ENCODE data around the gene C2CD2L. TPM values are rescaled to one million over a fixed set of nuclear protein-coding genes. Genes with fewer than 3 reads are reported as not detected.

Gene C2CD2L
- total and polyA plus RNA-seq, 10 of the 15 experiments (the other 5 are each of a cell fraction or from before 2014, with no cell fraction given): 0.21 to 9.6 (median 5.1) TPM

- no peak for FAIRE-seq
- intact Hi-C loops (cut with micrococcal nuclease; ENCODE audit: unreplicated experiment): no loop called here
Measured at GRCh38 chr11:119156496-119156895, 49.4 kb downstream of the C2CD2L start.

DNA sequence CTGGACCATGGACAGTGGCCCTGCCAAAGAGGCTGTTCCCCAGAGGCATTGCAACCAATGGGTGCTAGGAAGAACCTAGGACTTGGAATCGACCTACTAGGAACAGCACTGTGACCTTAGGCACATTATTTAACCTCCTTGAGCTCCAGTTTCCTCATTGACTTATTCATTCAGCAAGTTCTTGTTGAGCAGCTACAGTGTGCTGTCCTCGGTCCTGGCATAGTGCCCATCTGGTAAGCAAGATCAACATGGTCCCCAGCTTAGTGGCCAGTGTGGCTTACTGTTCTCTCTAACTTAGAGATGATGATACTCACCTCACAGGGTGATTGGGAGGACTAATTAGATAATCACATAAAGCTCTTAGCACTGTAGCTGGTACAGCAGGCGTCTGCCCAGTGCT is 49.9 kb downstream of the C2CD2L start:
- no TSS peak for BruUV-seq (replicated peaks)

More at GRCh38 chr11:119156496-119156895, 49.4 kb downstream of the C2CD2L start:
- DNase-seq (ENCODE audit: low read depth, low spot score): no peak
- no peak overlapping the region for H2AFZ ChIP-seq (ENCODE audit: control insufficient read depth, low read depth, low read length)
- RAD21 ChIA-PET (ENCODE audit: unreplicated experiment): interaction anchor here (1.4 kb wide), 1 partner anchor 54 kb away, joined by 3 read pairs; the partner anchor contains the start of gene DPAGT1
- in situ Hi-C loops (cut with MboI): no loop called here
- H3K4me1 ChIP-seq (ENCODE audit: control insufficient read depth, insufficient read depth, low read length): no peaks in the 10 kb centered on the region
- no peak overlapping the region for H3K4me2 ChIP-seq (ENCODE audit: control insufficient read depth, insufficient read depth)
- H3K4me3 ChIP-seq: no peak overlapping the region
- H3K27ac ChIP-seq (ENCODE audit: control insufficient read depth, insufficient read depth): no peak overlapping the region
- BruUV-seq (replicated peaks): no TSS peak
- CTCF ChIA-PET: interaction anchor here (1.4 to 1.7 kb wide), 3 partner anchors 11 to 14 kb away, joined by 3 to 4 read pairs (median 3); partner anchors contain the start of gene NLRX1
- no peak overlapping the region for H3K9ac ChIP-seq (ENCODE audit: control insufficient read depth, insufficient read depth, low read length)
- peaks cover 0 to 2% of the 10 kb centered on the region in 2 experiments; a peak in 1 of 4 replicates for H3K27me3 ChIP-seq (replicated peaks in 1 of 2; ENCODE audit: control insufficient read depth in 2 of 2, insufficient read depth in 2 of 2, low read length in 1 of 2)
- no peak for ATAC-seq
- POLR2A ChIA-PET: no interaction called here
- H3K36me3 ChIP-seq (ENCODE audit: control insufficient read depth in 2 of 2, insufficient read depth in 2 of 2, low read length in 1 of 2): no peaks in the 10 kb centered on the region
- no peaks in the 10 kb centered on the region for H3K79me2 ChIP-seq (ENCODE audit: control insufficient read depth, insufficient read depth, low read length)
- SMC1A ChIA-PET (ENCODE audit: uncharacterized antibody, unreplicated experiment): interaction anchor here (1.0 kb wide), 1 partner anchor 40 kb away, joined by 3 read pairs; no protein-coding TSS in a partner anchor
- TF ChIP-seq RELA (IDR thresholded peaks at IDR 0.05; ENCODE audit: borderline replicate concordance, partially characterized antibody): no peak
- TF ChIP-seq TAF1 (IDR thresholded peaks at IDR 0.05; ENCODE audit: borderline replicate concordance, low read depth, low read length): no peak
- TF ChIP-seq IKZF1 (conservative IDR thresholded peaks at IDR 0.05): no peak
- TF ChIP-seq CHD2 (IDR thresholded peaks at IDR 0.05; ENCODE audit: borderline replicate concordance, low read depth, low read length): no peak
- TF ChIP-seq NFYB (IDR thresholded peaks at IDR 0.05; ENCODE audit: insufficient read depth, low read depth, low read length): no peak
- no peak for TF ChIP-seq PAX5 (IDR thresholded peaks at IDR 0.05; ENCODE audit: borderline replicate concordance, low read depth, low read length)
- no peaks in the 10 kb centered on the region for H4K20me1 ChIP-seq (ENCODE audit: control insufficient read depth, insufficient read depth)
- 56% methylated on average over 10 of the region's 10 CpGs for WGBS (ENCODE audit: insufficient coverage, insufficient replicate concordance, low lambda C conversion rate, missing lambda C conversion rate)
- H3K9me3 ChIP-seq (replicated peaks; ENCODE audit: control insufficient read depth, insufficient read depth, low read length): no peaks in the 10 kb centered on the region

More for the DNA sequence above, 49.9 kb downstream of the C2CD2L start:
- RAD21 ChIA-PET (ENCODE audit: unreplicated experiment): interaction anchor here (1.4 kb wide), 1 partner anchor 55 kb away, joined by 3 read pairs; the partner anchor contains the start of gene DPAGT1
- TF ChIP-seq REST (IDR thresholded peaks at IDR 0.05; ENCODE audit: low read depth, low read length) (peak; percentile 7; the same call in 1 of the 2 replicates), TCF7 (IDR thresholded peaks at IDR 0.05; ENCODE audit: borderline replicate concordance) (no peak)
- no peak overlapping the region for H3K9ac ChIP-seq (ENCODE audit: control insufficient read depth, insufficient read depth, low read length)
- no peak overlapping the region for H3K27ac ChIP-seq (ENCODE audit: control insufficient read depth, insufficient read depth)
- H3K27me3 ChIP-seq (replicated peaks in 1 of 2; ENCODE audit: control insufficient read depth in 2 of 2, insufficient read depth in 2 of 2, low read length in 1 of 2): peaks cover 0 to 2% of the 10 kb centered on the region in 2 experiments; a peak in 1 of 4 replicates
- no peak overlapping the region for H3K4me3 ChIP-seq
- H3K36me3 ChIP-seq (ENCODE audit: control insufficient read depth in 2 of 2, insufficient read depth in 2 of 2, low read length in 1 of 2): no peaks in the 10 kb centered on the region
- FAIRE-seq: no peak
- DNase-seq (ENCODE audit: low read depth, low spot score): no peak
- 5% methylated on average over 3 of the region's 3 CpGs for WGBS (ENCODE audit: insufficient coverage, insufficient replicate concordance, low lambda C conversion rate, missing lambda C conversion rate)
- no peaks in the 10 kb centered on the region for H3K9me3 ChIP-seq (replicated peaks; ENCODE audit: control insufficient read depth, insufficient read depth, low read length)
- H3K79me2 ChIP-seq (ENCODE audit: control insufficient read depth, insufficient read depth, low read length): no peaks in the 10 kb centered on the region
- H4K20me1 ChIP-seq (ENCODE audit: control insufficient read depth, insufficient read depth): no peaks in the 10 kb centered on the region
- no peak; the same call in 2 of the 3 replicates for ATAC-seq
- POLR2A ChIA-PET: interaction anchor here (0.9 kb wide), 1 partner anchor 15 kb away, joined by 4 read pairs; no protein-coding TSS in a partner anchor
- SMC1A ChIA-PET (ENCODE audit: uncharacterized antibody, unreplicated experiment): interaction anchor here (1.0 kb wide), 1 partner anchor 40 kb away, joined by 3 read pairs; no protein-coding TSS in a partner anchor
- no peak overlapping the region for H2AFZ ChIP-seq (ENCODE audit: control insufficient read depth, low read depth, low read length)
- no peak overlapping the region for H3K4me2 ChIP-seq (ENCODE audit: control insufficient read depth, insufficient read depth)
- CTCF ChIA-PET: interaction anchor here (0.5 to 1.4 kb wide), 2 partner anchors 14 to 953 kb away, joined by 3 to 4 read pairs; no protein-coding TSS in a partner anchor
- intact Hi-C loops (cut with micrococcal nuclease; ENCODE audit: unreplicated experiment): no loop called here
- H3K4me1 ChIP-seq (ENCODE audit: control insufficient read depth, insufficient read depth, low read length): no peaks in the 10 kb centered on the region
- in situ Hi-C loops (cut with MboI): no loop called here
